GM12874 (cell line): ENCODE data around the gene LRSAM1.

ENCODE experiments used
- TF ChIP-seq, protein P1 (sequence below): IDR thresholded peaks from 2 replicates; pipeline ENCODE4 v1.5.1; 2011; ENCODE audit warnings: low read depth, mild to moderate bottlenecking, control low read depth, low read length, moderate library complexity; ENCODE audit not compliant: insufficient read depth

Gene LRSAM1

DNA sequence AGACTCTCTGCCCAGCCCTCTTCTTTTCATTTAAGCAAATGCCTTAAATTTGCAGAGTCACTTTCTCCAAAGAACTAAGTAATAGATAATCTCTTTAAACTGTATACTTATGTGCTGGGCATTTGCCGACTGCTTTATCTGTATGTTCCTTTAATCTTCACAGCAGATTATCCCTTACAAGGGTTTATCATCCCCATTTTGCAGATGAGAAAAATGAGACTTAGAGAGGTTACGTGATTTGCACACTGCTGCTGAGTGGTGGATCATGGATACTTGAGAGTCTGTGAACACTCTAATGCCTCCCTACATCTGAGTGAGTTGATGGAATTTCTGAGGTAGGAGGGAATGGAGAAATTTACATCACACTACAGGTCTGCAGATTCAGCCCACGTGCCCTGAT lies 23.0 kb upstream of the LRSAM1 start:
- TF ChIP-seq, protein P1, sequence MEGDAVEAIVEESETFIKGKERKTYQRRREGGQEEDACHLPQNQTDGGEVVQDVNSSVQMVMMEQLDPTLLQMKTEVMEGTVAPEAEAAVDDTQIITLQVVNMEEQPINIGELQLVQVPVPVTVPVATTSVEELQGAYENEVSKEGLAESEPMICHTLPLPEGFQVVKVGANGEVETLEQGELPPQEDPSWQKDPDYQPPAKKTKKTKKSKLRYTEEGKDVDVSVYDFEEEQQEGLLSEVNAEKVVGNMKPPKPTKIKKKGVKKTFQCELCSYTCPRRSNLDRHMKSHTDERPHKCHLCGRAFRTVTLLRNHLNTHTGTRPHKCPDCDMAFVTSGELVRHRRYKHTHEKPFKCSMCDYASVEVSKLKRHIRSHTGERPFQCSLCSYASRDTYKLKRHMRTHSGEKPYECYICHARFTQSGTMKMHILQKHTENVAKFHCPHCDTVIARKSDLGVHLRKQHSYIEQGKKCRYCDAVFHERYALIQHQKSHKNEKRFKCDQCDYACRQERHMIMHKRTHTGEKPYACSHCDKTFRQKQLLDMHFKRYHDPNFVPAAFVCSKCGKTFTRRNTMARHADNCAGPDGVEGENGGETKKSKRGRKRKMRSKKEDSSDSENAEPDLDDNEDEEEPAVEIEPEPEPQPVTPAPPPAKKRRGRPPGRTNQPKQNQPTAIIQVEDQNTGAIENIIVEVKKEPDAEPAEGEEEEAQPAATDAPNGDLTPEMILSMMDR = no peak

DNA sequence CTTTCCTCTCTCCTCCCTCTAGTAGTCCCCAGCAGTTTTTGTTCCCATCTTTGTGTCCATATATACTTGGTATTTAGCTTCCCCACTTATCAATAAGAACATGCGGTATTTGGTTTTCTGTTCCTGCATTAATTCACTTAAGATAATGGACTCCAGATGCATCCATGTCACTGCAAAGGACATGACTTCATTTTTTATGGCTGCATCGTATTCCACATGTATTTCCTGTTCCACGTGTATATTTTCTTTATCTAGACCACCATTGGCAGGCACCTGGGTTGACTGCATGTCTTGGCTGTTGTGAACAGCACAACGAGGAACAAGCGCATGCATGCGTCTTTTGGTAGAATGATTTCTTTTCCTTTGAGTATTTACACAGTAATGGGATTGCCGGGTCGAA lies 20.9 kb upstream of the LRSAM1 start:
- TF ChIP-seq, protein P1 = no peak

DNA sequence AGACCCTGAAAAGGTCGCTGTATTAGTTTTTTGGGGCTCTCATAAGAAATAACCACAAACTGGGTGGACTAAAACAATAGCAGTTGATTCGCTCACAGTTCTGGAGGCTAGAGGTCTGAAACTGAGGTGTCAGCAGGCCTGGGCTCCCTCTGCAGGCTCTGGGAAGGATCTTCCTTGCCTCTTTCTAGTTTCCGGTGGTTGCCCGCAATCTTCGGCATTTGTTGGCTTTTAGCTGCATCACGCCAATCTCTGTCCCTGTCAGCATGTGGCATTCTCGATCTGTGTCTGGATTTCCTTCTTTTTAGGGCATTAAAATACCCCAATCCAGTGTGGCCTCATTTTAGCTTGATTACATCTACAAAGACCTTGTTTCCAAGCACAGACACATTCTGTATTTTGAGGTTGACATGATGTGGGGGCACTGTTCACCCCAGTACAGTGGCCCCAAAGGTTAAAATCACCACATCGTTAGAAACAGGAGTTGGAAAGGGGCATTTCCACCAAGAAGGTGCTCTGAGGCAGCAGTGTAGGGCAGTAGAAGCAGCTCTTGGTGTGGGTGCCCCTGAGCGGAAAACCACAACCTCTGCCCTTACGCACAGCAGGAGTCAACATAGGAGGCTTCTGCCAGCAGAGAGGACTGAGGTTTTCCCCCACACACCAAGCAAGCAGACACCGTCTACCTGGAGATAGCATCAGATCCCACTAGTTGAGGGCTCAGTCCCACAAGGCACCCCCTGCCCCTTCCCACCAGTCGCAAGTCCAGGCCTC lies 13.6 kb upstream of the LRSAM1 start:
- TF ChIP-seq, protein P1 = no peak

DNA sequence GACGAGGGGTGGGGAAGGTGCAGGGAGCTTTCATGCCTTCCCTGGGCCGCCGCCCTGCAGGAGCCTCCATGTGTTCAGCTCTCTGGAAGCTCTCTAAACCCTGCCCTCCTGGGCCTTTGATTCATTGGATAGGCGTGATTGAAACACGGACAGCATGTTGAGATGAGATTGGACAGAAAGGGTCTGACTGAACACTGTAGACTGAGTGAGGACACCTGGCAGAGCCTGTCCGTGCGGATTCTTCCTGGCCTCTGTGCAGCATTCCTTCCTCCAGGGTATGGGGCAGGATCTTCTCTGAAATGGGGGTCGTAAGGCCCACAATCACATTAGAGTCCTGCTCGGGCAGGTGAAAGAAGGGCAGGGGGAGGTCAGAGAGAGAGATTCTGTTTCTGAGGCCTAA lies 12.9 kb upstream of the LRSAM1 start:
- TF ChIP-seq, protein P1 = no peak

DNA sequence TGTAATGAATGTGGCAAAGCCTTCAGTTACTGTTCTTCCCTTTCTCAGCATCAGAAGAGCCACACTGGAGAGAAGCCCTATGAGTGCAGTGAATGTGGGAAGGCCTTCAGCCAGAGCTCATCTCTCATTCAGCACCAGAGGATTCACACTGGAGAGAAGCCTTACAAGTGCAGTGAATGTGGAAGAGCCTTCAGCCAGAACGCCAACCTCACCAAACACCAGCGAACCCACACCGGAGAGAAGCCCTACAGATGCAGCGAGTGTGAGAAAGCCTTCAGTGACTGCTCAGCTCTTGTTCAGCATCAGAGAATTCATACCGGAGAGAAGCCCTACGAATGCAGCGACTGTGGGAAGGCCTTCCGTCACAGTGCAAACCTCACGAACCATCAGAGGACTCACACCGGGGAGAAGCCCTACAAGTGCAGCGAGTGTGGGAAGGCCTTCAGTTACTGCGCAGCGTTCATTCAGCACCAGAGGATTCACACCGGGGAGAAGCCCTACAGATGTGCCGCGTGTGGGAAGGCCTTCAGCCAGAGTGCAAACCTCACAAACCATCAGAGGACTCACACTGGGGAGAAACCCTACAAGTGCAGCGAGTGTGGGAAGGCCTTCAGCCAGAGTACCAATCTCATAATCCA lies 6.9 kb upstream of the LRSAM1 start:
- TF ChIP-seq, protein P1 = no peak

DNA sequence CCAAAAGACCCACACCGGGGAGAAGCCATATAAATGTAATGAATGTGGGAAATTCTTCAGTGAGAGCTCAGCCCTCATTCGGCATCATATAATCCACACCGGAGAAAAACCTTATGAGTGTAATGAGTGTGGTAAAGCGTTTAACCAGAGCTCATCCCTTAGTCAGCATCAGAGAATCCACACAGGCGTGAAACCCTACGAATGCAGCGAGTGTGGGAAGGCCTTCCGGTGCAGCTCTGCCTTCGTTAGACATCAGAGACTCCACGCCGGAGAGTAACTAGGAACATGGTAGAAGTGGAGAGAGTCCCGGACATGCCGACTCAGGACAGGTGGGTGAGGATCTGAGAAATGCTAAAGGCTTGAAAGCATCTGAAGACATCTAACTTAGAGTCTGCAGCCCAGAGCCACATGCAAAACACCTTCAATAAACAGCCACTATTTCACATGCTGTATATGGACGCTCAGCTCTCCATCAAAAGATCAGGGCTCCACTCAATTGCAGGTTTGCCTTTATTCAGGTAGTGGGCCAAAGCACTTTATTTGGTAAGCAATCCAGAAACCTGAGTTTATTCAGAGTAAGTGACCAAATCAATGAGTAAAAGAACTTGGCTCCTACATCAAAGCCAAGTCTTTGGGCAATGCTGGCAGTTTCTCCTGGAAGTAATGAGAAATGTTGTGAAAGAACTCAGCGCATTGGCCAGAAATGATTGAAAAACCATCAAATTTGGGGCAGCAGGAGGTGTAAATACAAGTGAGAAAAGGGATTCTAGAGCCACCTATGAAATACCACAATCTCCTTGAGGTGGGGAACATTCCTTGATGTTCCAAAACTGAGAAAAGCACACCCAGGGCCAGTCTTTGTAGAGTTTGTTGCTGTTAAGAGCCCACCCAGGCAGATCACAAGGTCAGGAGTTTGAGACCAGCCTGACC lies 6.1 kb upstream of the LRSAM1 start:
- TF ChIP-seq, protein P1 = no peak
